Esophagus squamous epithelium (tissue), 4 donors: ENCODE data around the gene RAPGEF1.

Experiments
- POLR2A ChIP-seq, 4 donors: fragments of 450-650 bp; IDR thresholded peaks; one replicate each; pipeline ENCODE4 v1.6.1; 2017; ENCODE audit warnings: antibody characterized with exemption in 4 of 4, mild to moderate bottlenecking in 4 of 4, moderate library complexity in 3 of 4
- TF ChIP-seq, protein P1 (sequence below), 6 experiments: fragments of 450-650 bp in 4 of 6; fragments of 200-600 bp in 2 of 6; sonication (generic) in 2 of 6; IDR thresholded peaks; one replicate each; pipeline ENCODE4 v1.5.1; 2016 to 2019; ENCODE audit warnings: antibody characterized with exemption in 6 of 6, mild to moderate bottlenecking in 4 of 6, moderate library complexity in 4 of 6

DNA sequence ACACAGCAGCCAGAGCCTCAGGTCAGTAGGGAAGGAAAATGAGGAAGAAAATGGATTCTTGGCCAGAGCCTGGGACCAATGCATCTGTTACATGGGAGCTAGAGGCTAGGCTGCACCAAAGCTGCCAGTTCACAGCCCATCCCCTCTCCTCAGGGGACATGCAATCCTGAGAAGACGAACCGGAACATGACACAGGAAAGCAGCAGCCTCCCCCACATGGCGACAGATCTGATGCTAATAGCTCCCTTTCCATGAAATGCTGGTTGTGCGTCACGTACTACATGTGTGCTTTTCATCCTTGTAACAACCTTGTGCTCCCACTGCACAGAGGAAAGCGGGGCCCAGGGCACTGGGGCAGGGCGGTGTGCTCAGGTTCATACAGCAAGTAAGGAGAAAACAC, 127.0 kb downstream of the RAPGEF1 start:
- no peak for TF ChIP-seq POLR2A (IDR thresholded peaks at IDR 0.05)
- TF ChIP-seq, protein P1, sequence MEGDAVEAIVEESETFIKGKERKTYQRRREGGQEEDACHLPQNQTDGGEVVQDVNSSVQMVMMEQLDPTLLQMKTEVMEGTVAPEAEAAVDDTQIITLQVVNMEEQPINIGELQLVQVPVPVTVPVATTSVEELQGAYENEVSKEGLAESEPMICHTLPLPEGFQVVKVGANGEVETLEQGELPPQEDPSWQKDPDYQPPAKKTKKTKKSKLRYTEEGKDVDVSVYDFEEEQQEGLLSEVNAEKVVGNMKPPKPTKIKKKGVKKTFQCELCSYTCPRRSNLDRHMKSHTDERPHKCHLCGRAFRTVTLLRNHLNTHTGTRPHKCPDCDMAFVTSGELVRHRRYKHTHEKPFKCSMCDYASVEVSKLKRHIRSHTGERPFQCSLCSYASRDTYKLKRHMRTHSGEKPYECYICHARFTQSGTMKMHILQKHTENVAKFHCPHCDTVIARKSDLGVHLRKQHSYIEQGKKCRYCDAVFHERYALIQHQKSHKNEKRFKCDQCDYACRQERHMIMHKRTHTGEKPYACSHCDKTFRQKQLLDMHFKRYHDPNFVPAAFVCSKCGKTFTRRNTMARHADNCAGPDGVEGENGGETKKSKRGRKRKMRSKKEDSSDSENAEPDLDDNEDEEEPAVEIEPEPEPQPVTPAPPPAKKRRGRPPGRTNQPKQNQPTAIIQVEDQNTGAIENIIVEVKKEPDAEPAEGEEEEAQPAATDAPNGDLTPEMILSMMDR (IDR thresholded peaks at IDR 0.05) = no peak
